Measurements from ENCODE around the gene NHLRC2. TPM values are rescaled to one million over a fixed set of nuclear protein-coding genes. Genes with fewer than 3 reads are reported as not detected.

NHLRC2 gene
- total and polyA plus RNA-seq, 2 of the 13 experiments (the other 11 are each of a cell fraction or from before 2014, with no cell fraction given), result 7.6 to 12.7 TPM

- Histone ChIP-seq H3K9ac (ENCODE audit: insufficient read depth, low read depth, low read length) (peak overlapping the region; percentile 42), H2AFZ (ENCODE audit: low read length) (no peak overlapping the region), H3K27ac (ENCODE audit: extremely low read length, insufficient read depth, low read length) (peak overlapping the region; percentile 41), H3K4me2 (ENCODE audit: low read depth, low read length) (peak overlapping the region; percentile 67), H4K20me1 (ENCODE audit: insufficient read depth, low read length) (no peaks in the 10 kb centered on the region), H3K4me1 (ENCODE audit: insufficient read depth, low read length) (peaks cover 56% of the 10 kb centered on the region), H3K9me3 (ENCODE audit: low read length) (no peaks in the 10 kb centered on the region), H3K4me3 (replicated peaks in 1 of 3; ENCODE audit: insufficient read depth in 1 of 3, low read depth in 2 of 3, low read length in 3 of 3) (peak overlapping the region in 2 of 3 experiments; percentile 9 to 38; a peak in 2 of 6 replicates), H3K79me2 (ENCODE audit: insufficient read depth, low read length) (no peaks in the 10 kb centered on the region), H3K27me3 (ENCODE audit: control insufficient read depth in 1 of 2, insufficient read depth in 2 of 2, low read length in 2 of 2) (no peaks in the 10 kb centered on the region), H3K36me3 (replicated peaks in 1 of 2; ENCODE audit: control insufficient read depth in 1 of 2, insufficient read depth in 2 of 2, low read length in 2 of 2) (no peaks in the 10 kb centered on the region)
- CTCF ChIA-PET (ENCODE audit: low intra/inter-chr PET ratio, low total read pairs), result no interaction called here
- 40% methylated on average over 9 of the region's 11 CpGs for WGBS (ENCODE audit: low lambda C conversion rate)
- POLR2A ChIA-PET, result no interaction called here
- in situ Hi-C loops (cut with HindIII; ENCODE audit: extremely low pct_ligation_motif_present, low pct_unique_long_range_greater_than_20kb) (no loop called here), intact Hi-C loops (cut with micrococcal nuclease; ENCODE audit: unreplicated experiment) (no loop called here)
- BruUV-seq (replicated peaks), result no TSS peak
- FAIRE-seq, result peak; percentile 75
- ATAC-seq, result peak; percentile 94
- peak; percentile 88 for DNase-seq (ENCODE audit: low spot score)
- TF ChIP-seq TERF1 (CRISPR knock-in tag; IDR thresholded peaks at IDR 0.05) (no peak), SOX5 (CRISPR knock-in tag; IDR thresholded peaks at IDR 0.05; ENCODE audit: borderline replicate concordance) (peak; percentile 41; the same call in 1 of the 2 replicates), ZNF326 (CRISPR knock-in tag; IDR thresholded peaks at IDR 0.05; ENCODE audit: borderline replicate concordance) (no peak), ZNF780A (CRISPR knock-in tag; IDR thresholded peaks at IDR 0.05) (no peak), ZXDC (CRISPR knock-in tag; IDR thresholded peaks at IDR 0.05) (no peak), TGIF2 (CRISPR knock-in tag; IDR thresholded peaks at IDR 0.05) (no peak), RELA (CRISPR knock-in tag; IDR thresholded peaks at IDR 0.05) (no peak), HCFC1 (IDR thresholded peaks at IDR 0.05; ENCODE audit: low read depth, low read length) (no peak), ZIK1 (CRISPR knock-in tag; IDR thresholded peaks at IDR 0.05; ENCODE audit: borderline replicate concordance, low read depth) (no peak), E2F1 (CRISPR knock-in tag; IDR thresholded peaks at IDR 0.05) (no peak), SALL1 (CRISPR knock-in tag; IDR thresholded peaks at IDR 0.05) (no peak; the same call in 1 of the 2 replicates), GLI4 (CRISPR knock-in tag; IDR thresholded peaks at IDR 0.05; ENCODE audit: borderline replicate concordance) (no peak), ZBTB37 (CRISPR knock-in tag; IDR thresholded peaks at IDR 0.05) (no peak), E2F2 (CRISPR knock-in tag; IDR thresholded peaks at IDR 0.05; ENCODE audit: borderline replicate concordance) (no peak), MAX (IDR thresholded peaks at IDR 0.05) (no peak), ZNF776 (CRISPR knock-in tag; IDR thresholded peaks at IDR 0.05) (no peak)
Measured at GRCh38 chr10:113958631-113959382, 104.3 kb downstream of the NHLRC2 start.
